ENCODE results near the gene KDM2B.

The KDM2B gene

DNA sequence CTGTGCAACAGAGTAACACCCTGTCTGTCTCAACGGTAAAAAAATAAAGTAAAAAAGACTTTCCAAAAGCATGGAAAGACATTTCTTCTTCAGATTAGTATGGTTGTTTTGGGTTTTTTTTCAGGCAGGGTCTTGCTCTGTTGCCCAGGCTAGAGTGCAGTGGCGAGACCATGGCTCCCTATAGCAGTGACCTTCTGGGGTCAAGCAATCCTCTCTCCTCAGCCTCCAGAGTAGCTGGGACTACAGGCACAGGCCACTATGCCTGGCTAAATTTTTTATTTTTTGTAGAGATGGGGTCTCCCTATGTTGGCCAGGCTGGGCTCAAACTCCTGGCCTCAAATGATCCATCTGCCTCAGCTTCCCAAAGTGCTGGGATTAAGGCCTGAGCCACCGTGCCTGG lies 72.8 kb downstream of the KDM2B start:
- TF ChIP-seq, protein P1, sequence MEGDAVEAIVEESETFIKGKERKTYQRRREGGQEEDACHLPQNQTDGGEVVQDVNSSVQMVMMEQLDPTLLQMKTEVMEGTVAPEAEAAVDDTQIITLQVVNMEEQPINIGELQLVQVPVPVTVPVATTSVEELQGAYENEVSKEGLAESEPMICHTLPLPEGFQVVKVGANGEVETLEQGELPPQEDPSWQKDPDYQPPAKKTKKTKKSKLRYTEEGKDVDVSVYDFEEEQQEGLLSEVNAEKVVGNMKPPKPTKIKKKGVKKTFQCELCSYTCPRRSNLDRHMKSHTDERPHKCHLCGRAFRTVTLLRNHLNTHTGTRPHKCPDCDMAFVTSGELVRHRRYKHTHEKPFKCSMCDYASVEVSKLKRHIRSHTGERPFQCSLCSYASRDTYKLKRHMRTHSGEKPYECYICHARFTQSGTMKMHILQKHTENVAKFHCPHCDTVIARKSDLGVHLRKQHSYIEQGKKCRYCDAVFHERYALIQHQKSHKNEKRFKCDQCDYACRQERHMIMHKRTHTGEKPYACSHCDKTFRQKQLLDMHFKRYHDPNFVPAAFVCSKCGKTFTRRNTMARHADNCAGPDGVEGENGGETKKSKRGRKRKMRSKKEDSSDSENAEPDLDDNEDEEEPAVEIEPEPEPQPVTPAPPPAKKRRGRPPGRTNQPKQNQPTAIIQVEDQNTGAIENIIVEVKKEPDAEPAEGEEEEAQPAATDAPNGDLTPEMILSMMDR (IDR thresholded peaks at IDR 0.05; ENCODE audit: extremely low read depth, missing control alignments), result no peak
- no peak for DNase-seq (ENCODE audit: low spot score)

DNA sequence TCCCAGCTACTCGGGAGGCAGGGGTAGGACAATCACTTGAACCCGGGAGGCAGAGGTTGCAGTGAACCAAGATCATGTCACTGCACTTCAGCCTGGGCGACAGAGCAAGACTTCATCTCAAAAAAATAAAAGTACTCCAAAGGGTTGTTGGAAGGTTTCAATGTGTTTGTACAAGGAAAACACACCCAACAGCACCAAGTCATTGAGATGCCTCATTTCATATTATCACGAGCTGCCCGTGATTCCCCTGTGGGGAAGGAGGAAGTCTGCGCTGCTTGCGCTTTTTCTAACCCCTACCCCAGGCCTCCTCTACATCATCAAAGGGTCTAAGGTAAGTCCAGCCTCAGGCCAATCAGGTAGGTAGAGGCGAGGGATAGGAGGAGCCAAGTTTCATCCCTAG lies 73.6 kb downstream of the KDM2B start:
- no peak for DNase-seq (ENCODE audit: low spot score)
- TF ChIP-seq, protein P1 (IDR thresholded peaks at IDR 0.05; ENCODE audit: extremely low read depth, missing control alignments), result no peak

DNA sequence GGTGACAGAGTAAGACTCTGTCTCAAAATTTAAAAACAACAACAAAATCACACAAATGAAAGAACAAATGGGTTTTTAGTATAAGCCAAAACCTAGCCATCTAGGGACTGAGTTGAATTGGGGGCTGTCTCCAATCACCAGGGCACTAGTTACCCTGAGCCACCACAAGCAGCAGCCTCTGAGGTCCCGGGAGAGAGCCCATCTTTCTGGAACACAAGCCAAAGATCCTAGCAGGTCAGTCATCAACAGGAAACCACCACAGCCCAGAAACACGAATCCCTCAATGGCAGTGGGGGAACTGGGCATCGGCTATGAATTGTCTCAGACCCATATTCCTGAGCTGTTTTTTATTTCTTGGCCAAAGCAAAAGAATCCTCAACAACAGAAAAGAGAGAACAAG lies 75.3 kb downstream of the KDM2B start:
- TF ChIP-seq, protein P1 (IDR thresholded peaks at IDR 0.05; ENCODE audit: extremely low read depth, missing control alignments), result no peak

DNA sequence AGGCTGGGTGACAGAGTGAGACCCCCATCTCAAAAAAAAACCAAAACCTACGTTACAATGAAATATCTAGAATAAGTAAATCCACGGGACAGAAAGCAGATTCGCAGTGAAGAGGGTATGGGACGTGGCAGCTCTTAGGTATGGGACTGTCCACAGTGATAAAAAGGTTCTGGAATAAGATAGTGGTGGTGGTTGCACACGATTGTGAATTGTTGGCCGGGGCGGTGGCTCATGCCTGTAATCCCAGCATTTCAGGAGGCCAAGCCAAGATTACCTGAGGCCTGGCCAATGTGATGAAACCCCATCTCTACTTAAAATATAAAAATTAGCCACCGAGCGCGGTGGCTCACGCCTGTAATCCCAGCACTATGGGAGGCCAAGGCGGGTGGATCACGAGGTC lies 76.3 kb downstream of the KDM2B start:
- TF ChIP-seq, protein P1 (IDR thresholded peaks at IDR 0.05; ENCODE audit: extremely low read depth, missing control alignments), result no peak
- DNase-seq (ENCODE audit: low spot score), result no peak

More for the DNA sequence above, 75.3 kb downstream of the KDM2B start:
- no peak for DNase-seq (ENCODE audit: low spot score)

DNA sequence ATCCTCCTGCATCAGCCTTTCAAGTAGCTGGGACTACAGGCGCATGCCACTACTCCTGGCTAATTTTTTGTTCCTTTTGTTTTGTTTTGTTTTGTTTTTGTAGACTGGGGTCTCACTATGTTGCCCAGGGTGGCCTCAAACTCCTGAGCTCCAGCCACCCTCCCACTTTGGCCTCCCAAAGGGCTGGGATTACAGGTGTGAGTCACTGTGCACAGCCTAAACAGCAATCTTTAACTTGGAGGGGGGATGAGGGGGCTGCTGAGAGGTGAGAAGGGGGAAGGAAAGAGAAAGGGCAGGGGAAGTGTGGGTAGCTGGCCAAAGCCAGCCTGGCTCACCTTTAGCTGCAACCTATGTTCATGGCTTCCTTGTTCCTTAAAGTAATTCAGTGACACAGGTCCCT lies 77.4 kb downstream of the KDM2B start:
- no peak for DNase-seq (ENCODE audit: low spot score)
- TF ChIP-seq, protein P1 (IDR thresholded peaks at IDR 0.05; ENCODE audit: extremely low read depth, missing control alignments), result no peak

DNA sequence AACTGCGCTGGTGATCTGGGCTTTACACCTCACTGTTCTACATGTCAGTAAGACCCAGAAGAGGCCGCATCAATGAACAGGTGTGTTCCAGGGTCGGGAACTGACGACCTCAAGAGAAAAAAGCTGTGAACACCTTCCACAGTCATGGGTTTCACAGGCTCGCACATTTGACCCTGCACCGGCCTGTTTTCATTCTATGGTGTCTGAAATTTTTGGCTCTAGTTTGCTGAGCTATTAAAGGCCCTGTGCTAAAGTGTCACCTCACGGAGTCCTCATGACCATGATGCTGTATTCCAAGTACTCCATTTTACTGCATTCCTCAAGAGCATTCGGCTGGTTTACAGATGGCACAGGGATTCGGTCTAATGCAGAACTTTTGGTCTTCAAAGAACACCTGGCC lies 78.9 kb downstream of the KDM2B start:
- TF ChIP-seq, protein P1 (IDR thresholded peaks at IDR 0.05; ENCODE audit: extremely low read depth, missing control alignments), result no peak
- no peak for DNase-seq (ENCODE audit: low spot score)

DNA sequence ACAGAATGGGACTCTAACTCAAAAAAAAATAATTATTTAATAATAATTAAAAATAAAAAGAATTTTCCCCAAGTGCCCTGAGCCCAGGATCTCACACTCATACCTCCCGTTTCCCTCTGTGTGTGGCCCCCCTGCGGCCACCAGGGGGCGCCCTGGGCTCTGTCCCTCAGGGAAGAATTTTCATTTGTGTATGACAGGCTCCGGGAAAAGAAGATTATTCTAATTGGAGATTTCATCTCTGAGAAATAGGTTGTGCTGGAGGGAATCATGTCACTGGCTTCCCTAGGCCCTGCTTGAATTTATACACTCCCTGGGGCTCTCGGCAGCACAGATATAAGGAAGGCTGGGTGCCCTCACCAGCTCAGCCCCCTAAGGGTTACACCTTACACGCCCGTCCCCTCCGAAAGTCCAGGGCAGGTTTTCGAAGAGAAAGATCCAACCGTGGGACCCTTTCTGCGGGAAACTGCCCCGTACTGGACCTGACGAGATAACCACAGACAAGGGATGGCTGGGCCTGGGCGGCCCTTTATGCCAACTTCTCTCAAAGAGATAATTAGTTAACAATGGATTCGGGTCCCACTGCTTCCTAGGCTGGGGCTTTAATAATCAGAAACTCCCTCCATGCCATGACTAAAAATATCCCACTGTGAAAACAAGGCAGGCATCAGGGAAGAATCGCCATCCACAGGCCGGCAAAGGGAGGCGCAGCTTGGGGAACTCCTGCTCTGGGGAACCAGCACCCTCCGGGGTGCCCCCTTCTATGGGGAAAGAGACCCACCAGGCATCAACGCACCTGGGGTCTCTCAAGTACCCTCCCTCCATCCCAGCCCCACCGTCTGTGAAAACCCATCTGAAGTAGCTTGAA lies 80.7 kb downstream of the KDM2B start:
- peak; percentile 81 for DNase-seq (ENCODE audit: low spot score)
- TF ChIP-seq, protein P1 (IDR thresholded peaks at IDR 0.05; ENCODE audit: extremely low read depth, missing control alignments), result peak; percentile 87

Data from GM20000 (cell line).